A204.1 (cell line): ENCODE results near the gene IFNA6.
"Not testable (repeated sequence)": the region's sequence is repeated elsewhere in the genome, so short reads cannot be mapped to it uniquely, and the experiment has no call there.

Experiments used
- FAIRE-seq: peaks from 2 replicates; lab custom pipeline; 2012; peaks lifted over from hg19 to GRCh38; lab: Jason Lieb, UNC

The IFNA6 gene

GRCh38 chr9:21350787-21351186 is at the start of gene IFNA6:
IFNA6 (minus strand) TSS chr9:21350887; CDS start chr9:21350887, 0 bp downstream.
- FAIRE-seq, result no peak

DNA sequence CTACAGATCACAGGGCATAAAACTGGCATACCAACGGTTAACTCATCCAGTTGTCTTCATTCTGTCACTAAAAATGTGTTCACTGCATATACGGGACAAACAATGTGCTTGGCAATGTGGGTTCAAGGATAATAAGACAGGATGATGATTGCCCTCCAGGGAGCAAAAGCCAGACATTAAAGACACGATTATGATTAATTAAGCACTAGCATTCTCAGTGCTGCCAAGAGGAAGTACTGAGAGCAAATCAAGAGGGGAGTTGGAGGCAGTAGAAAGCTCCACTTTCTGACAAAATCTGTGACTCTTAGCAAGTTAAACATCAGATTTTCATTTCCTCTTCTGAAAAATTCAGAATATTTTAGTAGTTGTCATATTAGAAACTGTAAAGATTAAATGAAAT is 49.3 kb upstream of the IFNA6 start:
- FAIRE-seq, result no peak

- FAIRE-seq, result no peak
These were observed 48.3 kb upstream of the IFNA6 start for GRCh38 chr9:21398955-21399489.

- no peak for FAIRE-seq
These were observed 45.4 kb upstream of the IFNA6 start for GRCh38 chr9:21395778-21396717.

- FAIRE-seq, result no peak
These were observed 41.6 kb upstream of the IFNA6 start for GRCh38 chr9:21392270-21392669.

DNA sequence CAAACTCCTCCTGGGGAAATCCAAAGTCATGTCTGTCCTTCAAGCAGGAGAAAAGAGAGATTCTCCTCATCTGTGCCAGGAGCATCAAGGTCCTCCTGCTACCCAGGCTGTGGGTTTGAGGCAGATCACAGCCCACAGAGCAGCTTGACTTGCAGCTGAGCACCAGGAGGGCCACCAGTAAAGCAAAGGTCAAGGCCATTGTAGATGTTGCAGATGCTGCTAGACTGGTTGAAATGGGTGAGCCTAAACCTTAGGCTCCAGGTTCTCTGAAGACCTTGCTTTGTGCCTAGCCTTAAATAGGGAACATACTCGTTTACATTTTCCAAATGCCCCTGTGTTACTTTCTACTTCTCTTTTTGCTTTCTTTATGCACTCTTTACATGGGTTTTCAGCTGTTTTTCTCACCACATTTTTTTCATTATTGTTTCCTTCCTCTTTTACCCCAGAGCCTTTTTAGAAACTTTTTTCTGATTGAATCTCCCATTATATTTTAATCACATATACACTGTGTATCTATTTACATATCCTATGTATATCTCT is 34.5 kb upstream of the IFNA6 start, which contains the start of gene IFNA2:
Gene IFNA2, minus strand, starts transcription at position 268 of the 540 bp plus-strand sequence. Its CDS starts 69 bp downstream, at position 199.
- no peak for FAIRE-seq

- FAIRE-seq, result no peak
These were observed 32.9 kb upstream of the IFNA6 start for GRCh38 chr9:21383627-21384026.

GRCh38 chr9:21381448-21382339 is 31.0 kb upstream of the IFNA6 start:
- FAIRE-seq, result no peak

DNA sequence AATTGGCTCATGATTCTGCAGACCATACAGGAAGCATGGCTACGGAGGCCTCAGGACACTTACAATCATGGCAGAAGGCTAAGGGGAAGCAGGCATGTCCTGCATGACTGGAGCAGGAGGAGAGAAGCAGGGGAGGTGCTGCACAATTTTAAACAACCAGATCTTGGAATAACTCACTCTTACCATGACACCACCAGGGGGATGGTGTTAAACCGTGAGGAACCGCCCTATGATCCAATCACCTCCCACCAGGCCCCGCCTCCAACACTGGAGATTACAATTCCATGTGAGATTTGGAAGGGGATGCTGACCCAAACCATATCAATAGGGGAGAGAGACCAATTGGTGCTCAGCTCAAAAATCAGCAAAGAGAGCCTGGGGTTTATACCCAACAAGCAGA is 20.8 kb upstream of the IFNA6 start:
- not testable (repeated sequence) for FAIRE-seq

GRCh38 chr9:21367957-21368356 is 17.3 kb upstream of the IFNA6 start, which contains the start of gene IFNA13:
IFNA13 (minus strand) TSS chr9:21368057; CDS start chr9:21368010, 47 bp downstream.
- no peak for FAIRE-seq

GRCh38 chr9:21367169-21367568 is 16.5 kb upstream of the IFNA6 start:
- peak; percentile 74 for FAIRE-seq

GRCh38 chr9:21362287-21362686 is 11.6 kb upstream of the IFNA6 start:
- FAIRE-seq, result no peak

DNA sequence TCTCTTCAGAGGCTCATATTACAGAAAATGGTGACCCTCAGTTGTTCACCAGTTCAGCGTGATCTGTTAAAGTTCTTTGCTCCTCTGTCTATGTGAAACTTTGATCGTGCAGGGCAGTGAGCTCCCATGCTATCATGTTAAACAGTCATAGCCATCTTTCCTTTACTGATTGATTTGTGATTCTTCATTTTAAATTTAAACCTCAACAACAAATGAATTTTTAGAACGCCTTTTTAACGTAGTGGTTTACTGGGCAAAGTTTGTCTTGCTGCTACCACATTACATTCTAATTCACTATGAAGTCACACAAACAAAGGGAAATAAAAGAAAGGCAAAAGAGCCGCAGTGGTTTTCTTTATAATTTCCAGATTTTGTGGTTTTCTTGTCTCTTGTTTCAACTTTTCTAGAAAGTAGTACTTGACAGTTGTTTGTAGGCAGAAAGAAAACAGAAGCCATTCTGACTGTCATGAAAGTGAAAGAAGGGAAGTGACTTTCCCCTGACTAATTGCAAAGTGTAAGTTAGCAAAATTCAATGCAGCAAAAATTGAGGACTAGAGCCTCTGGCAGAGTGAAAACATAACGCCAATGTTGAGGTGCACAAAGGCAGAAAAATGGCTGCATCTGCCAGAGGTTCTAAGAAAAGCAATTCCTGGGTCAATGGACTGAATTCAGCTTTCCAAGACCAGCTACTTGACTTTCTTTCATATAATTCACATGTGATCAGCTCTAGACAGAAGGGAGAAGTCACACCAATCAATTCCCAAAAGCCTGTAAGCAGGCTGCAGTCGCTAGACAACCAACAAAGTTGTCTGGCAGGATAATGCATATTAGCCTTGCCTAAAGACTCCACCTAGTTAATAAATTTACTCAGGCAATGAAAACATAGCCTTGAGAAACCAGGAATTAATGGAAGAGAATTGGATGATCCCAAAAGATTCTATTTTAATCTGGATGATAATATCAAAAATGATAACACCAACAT is 7.1 kb upstream of the IFNA6 start:
- FAIRE-seq, result no peak

DNA sequence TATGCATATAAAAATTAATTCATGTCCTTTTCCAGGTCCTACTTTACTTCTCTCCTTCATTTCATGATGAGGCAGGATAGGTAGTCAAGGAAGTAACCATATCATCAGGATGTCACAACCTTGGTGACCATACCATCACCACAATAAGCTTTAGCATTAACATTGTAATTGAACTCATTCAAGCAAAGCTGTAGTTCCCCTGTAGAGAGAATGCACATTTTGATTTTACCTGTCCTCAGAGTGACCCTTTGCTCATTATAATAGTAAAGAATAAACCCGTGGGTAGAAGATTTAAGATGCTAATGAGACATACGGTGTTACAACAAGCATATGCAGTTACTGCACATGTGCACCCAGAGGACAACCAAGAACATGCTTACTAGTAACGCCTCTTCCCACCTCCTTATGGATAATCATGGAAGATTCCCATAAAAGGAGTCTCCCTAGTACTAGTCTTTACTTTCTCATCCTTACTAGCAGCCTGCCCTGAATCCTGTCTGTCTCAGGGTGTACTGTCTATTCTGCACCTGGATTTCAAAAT is 2.2 kb downstream of the IFNA6 start:
- FAIRE-seq, result no peak

- no peak for FAIRE-seq
These were observed 10.0 kb downstream of the IFNA6 start for GRCh38 chr9:21340735-21341134.

DNA sequence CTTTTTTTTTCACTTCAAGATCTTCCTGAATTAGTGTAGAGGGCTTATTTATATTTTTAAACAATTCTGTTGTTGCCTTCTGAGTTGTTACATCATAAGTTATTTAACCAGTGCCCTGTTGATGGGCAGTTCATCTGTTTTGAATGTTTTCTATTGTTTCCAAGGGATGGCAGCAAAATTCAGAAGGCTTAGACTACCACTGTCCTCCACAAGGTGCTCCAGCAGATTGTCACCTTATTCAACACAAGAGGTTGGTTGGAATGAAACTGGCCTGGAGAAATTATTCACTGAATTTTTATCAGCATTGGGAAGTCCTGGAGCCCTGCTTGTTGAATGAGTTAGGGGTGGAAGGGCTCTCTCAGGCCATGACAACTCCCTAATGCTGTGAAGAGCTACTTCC is 14.2 kb downstream of the IFNA6 start:
- no peak for FAIRE-seq

GRCh38 chr9:21334701-21335632 is 15.7 kb downstream of the IFNA6 start, which contains the start of gene KLHL9:
KLHL9 (minus strand) TSS chr9:21335404; CDS start chr9:21334859, 545 bp downstream.
- FAIRE-seq, result no peak

DNA sequence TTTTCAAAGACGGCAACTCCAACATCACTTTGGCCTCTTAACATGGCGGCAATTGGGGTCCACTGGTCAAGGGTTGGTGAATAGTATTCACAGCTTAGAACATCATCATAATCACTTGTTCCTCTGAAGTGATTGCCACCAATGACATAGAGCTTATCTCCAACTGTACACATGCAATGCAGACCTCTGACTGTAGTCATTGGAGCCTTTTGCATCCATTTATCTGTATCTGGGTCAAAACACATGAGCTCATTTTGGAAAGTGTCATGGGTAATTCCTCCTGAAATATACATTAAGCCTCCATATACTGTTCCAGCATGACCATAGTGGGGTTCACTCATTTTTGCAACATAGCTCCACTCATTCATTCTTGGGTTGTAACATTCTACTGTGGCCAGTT is 17.5 kb downstream of the IFNA6 start:
- no peak for FAIRE-seq

GRCh38 chr9:21331676-21332402 is 18.8 kb downstream of the IFNA6 start:
- FAIRE-seq, result no peak
